GM15510 (cell line): Measurements from ENCODE around the gene KRT80.

Experiments
- POLR2A ChIP-seq: IDR thresholded peaks from 3 replicates; pipeline ENCODE4 v1.6.1; 2011; ENCODE audit warnings: borderline replicate concordance; ENCODE audit not compliant: insufficient read length; ENCODE audit errors: extremely low read depth

The KRT80 gene

DNA sequence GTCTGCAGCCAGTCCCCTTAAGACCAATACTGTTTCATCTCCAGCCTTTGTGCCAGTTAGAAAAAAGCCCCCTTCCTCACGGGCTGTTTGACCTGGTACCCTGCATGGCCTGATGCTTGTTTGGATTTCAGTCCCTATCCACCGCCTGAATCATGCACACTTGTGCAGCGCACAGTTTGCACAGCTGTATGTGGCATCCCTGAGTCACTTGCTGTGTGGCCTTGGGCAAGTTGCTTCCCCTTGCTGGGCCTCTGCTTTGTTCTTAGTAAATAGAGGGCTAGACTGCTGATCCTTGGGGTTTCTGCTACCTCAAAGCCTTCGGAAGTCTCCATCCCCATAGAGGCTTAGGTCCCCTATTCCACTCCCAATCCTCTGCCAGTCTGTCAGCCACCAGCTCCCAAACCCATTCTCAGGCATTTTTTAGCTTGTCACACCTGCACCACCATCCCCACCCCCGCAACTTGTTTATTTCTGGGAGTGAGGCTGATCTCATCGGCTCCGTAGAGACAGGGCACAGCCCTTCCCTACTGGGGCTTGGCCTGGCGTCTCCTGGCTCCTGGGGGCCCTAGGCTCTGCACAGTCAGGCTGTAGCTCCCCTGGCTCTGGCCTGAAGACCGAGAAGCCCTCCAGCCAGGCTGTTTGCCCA is 8.8 kb downstream of the KRT80 start:
- TF ChIP-seq POLR2A, result no peak

DNA sequence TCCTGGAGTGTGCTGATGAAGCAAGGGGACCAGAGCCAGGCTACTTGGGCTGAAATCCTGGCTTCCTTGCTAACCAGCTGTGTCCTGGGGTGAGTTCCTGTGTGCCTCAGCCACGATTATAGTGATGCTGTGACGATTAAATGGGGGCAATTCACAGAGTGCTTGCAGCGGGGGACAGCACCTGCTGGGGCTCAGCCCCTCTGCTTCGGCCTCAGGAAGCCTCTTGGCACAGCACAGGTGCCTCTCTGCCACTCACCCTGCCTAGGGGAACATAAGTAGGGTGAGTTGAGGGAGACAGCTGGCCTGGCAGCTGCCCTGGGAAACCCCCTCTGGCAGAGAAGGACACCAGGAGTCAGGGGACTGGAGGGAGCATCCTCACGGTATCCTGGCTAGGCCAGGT is 9.4 kb downstream of the KRT80 start:
- no peak for TF ChIP-seq POLR2A

DNA sequence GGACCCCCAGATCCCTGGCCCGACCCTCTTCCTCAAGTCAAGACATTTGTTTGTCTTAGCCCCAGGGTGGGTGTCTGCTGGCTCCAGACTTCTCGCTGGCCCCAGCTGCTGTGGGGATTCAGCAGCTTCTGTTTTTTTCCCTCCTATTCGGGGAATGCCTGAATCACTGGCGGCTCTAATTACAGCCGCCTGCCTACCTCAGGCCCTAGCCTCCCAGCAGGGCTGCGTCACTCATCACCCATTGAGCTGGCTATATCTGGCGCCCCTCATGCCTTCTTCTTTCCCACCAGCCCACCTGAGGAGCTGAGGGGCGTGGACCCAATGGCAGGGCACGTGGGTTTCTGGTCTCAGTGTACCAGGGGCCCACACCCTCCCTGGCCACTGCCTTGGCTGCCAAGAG is 10.1 kb downstream of the KRT80 start:
- TF ChIP-seq POLR2A, result no peak

DNA sequence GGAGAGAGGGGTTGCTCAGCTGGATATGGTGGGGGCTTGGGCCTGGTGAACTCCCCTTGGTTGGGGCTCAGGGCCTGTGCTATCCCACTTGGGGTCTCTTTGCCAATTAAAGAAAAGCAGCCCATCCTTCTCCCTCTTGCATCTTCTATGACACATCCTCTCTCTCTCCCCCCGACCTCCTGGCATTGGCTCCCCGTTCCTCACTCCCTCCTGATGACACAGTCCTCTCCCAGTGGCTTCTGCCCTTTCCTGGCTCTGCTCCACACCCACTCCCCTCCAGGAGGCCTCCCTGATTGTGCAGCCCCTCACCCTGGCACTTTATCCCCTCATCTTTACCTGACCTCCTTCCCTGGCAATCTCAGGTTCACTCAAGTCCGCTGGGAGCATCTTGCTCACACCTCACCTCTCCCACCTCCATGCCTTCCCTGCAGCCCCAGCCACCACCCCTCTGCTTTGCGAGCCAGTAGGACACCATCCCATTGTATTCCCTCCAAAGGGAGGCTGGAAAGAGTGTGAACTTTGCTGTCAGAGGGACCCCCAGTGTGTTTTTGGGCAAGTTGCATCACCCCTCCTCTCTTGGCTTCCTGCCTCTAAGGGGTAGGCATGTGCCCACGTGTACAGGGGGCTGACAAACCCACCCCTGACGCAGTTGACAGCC is 10.7 kb downstream of the KRT80 start:
- TF ChIP-seq POLR2A, result no peak

DNA sequence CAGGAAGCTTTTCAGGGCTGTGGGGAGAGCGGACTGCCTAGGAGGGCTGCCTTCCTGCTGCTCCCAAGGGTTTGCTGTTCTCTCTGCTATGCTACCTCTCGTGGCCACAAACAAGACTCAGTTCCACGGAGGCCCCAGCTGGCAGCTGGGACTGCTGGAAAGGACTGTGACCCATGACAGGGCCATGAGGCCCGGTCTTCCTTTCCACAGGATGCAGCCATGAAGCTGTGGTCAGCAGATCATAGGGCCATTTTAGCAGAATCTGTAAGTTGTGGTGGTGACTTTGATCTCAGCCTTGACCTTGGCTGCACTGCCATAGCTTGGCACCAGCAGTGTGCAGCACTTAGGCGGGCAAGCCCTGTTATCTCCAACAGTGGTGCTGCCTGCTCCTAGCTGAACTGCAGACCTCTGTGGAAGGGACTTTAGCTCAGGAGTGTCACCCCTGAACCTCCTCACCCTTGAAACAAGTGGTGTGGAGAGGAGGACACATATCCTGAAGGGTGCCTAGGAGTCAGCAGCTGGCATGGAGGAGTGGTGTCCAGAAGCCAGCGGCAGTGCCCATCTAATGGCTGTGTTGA is 12.3 kb downstream of the KRT80 start:
- no peak for TF ChIP-seq POLR2A

DNA sequence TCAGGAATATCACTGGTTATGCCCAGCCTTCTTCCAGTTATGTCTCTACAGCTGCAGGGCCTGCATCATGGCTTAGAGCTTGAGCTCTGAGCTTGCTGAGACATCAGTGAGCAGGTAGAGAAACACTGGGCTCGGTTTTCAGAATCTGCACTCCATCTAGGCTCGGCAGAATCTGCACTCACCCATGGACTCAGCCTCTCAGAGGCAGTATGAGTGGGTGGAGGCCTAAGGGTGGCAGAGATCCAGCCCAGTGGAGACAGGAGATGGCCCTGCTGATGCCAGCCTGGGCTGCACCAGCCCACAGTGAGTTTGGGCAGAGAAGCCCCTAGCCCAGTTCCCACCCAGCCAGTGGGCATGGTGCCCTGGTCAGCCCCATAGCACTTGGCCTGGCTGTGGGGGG is 12.8 kb downstream of the KRT80 start:
- TF ChIP-seq POLR2A, result no peak

DNA sequence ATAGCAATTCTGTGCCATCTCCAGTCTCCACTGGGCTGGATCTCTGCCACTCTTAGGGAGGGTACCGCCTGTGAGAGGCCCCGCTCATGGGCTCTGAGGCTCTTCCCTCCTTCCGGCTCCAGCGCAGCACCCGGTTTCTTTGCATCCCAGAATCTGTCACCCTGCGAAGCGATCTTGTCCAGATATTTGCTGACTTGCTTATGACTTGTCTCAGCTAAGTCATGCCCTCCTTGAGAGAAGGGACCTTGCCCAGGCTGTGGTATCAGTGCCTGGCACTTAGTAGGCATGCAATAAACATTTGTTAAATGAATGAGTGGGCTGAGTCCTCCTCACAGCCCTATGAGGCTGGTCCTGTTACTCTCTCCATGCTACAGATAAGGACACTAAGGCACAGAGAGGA is 13.4 kb downstream of the KRT80 start:
- no peak for TF ChIP-seq POLR2A

DNA sequence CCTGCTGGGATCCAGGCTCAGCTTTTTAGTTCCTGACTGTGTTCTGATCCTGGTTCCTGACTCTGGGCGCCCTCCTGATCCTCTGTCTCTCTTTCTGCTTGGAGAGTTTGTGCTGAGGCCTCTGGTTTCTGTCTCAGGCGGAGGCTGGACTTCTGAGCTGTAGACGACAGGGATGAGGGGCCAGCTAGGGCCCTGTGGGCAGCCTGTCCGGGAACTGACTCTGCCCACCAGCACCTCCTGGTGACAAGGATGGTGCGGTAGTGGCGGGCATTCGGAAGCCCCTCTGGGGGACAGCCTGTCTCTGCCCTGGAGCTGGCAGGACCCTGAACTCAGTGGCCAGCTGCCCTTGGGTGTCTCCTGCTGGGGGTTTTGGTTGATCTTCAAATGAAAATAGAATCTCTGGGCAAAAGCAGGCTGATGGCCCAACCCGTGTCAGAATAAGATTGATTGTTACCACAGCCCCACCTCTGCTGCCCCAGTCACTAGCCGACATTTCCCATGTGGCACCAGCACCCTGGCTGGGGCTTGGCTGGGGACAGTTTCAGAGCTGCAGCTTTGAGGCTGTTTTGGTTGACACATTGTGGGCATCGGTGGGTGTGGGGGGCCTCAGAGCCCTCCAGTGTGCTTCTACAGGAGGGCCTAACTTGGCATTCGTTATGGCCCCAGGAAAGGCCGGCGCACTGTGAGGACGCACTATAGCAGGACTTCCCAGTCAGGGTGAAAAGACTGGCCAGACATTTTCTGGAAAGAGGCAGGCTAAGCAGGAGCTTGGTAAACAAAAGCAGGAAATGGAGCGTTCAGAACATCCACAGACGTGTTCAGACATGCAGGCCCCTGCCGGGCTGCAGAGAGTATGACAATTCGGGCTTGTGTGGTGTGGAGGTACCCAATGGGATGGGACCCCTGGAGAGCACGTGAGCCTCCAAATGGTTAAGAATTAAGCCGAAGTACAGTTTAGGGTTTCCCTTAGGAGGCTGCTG is 16.2 kb downstream of the KRT80 start:
- no peak for TF ChIP-seq POLR2A

DNA sequence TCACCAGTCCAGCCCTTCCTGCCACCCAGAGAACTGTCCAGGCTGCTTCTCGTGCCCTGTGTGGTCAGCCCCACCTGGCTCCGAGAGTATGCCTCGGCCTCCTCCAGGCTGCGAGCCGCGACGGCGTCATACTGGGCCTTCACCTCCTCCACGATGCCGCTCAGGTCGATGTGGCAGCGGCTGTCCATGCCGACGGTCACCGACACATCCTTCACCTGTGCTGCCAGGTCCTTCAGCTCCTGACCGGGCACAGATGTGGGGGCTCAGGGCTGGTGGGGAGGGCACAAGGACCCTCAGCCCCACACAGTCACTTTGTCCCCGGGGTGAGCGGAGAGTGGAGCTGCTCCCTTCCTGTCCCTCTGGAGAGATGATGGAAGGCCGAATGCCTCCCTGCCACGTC is 18.3 kb downstream of the KRT80 start:
- TF ChIP-seq POLR2A, result no peak

DNA sequence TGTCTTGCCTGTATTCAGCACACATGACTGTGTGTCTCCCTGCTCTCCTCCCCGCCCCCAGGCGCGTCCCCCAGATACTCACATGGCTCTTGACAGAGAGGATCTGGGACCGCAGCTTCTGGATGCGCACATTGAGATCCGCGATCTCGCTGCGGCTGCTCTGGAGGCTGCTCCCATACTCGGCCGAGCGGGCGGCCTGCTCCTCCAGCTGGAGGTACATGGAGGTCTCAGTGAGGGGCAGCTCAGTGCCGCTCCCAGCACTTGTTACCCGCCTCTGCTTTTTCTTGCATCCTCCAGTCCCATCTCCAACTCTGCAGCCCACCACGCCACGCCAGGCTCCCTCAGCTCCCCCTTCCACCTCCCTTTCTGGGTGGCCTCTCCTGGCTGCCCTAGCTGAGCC is 18.9 kb downstream of the KRT80 start:
- no peak for TF ChIP-seq POLR2A

DNA sequence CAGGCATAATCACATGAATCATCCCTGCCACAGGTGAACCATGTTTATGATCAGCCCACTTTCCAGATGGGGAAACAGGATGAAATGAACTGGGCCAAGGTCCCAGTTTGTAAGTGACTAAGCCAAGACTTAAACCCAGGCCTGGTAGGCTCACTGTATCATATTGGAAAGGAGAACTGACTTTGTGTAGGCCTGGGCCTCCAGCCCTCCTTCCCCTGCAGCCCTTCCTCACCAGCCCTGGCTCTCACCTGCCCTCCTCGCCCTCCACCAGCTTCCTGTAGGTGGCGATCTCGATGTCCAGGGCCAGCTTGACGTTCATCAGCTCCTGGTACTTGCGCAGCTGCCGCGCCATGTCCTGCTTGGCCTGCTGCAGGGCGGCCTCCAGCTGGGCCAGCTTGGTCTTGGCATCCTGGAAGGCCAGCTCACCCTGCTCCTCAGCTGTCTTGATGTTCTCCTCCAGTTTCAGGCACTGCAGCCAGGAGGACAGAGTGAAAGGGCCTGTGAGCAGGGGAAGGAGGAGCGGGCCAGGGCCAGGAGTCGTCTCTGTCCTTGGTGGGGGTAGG is 19.8 kb downstream of the KRT80 start:
- no peak for TF ChIP-seq POLR2A

DNA sequence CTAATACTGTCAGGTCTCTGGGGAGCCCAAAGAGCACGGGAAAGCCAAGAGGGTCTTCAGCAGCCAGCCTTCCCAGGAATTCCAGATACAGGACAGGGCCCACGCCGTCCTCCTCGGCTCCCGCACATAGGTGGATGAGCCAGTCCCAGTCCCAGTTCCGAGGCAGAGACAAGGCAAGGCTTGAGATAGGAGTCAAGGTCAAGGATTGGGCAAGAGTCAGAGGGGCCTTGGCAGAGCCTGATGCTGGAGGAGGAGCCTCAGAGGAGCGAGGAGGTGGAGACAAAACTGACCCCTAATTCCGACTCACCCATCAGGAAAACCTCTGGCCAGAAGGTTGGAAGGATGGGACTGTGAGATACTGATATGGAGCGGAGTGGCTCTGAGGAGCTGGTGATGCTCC is 21.0 kb downstream of the KRT80 start:
- TF ChIP-seq POLR2A, result no peak

DNA sequence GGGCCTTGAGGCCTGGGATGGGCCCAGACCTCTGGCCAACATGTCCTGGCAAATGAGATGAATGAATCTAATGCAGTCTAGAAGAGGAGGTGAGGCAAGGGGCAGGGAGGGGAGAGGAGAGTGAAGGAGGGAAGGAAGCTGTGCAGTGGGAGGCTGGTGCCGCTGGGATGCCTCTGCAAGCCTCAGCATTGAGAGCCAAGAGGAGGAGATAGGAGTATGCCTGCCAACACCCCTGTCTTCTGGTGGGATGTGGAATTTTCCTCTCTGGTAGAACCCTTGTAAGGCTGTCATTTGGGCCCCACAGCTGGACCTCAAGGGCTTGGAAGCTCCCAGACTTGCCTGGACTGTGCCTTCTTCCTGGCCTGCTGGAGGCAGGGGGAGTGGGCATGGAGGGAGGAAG is 21.9 kb downstream of the KRT80 start:
- no peak for TF ChIP-seq POLR2A

DNA sequence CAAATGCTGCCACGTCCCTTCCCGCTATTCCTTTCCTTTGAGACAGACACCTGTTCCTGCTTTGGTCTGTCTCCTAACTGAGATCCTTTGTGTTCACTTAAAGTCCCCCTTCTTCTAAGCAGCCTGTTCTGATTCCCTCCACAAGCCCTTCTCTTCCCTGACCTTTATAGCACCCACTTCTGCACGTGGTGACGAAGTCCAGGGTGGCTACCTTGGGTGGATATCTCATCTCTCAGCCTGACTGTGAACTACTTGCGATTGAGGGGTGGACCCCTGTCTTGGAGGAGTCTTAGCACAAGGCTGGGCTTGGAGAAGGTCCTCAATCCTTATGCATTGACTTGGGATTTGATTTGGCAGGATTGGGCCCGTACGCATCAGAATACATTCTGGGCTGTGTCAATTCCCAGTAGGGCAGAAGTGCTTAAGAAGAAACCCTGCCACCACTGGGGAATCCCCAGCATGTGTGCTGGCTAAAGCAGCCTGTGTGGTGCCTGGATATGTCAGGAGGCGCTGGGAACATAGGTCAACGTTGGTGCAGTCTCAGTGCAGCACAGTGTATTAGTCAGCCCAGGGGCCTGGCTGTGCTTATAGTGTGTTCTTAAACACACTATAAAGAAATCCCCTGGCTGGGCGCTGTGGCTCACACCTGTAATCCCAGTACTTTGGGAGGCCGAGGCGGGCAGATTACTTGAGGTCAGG is 23.6 kb downstream of the KRT80 start:
- TF ChIP-seq POLR2A, result no peak
